Esophagus squamous epithelium (tissue), 5 donors: Measurements from ENCODE around the gene NCK1. TPM values are rescaled to one million over a fixed set of nuclear protein-coding genes. Genes with fewer than 3 reads are reported as not detected.

ENCODE experiments used
- DNase-seq: peaks from one replicate; lab custom pipeline; 2025; lab: John Stamatoyannopoulos, UW
- H3K27ac ChIP-seq, 4 donors: fragments of 200-600 bp; sonication (generic); one replicate each; pipeline ENCODE4 v1.5.1; 2016 to 2019; ENCODE audit warnings: mild to moderate bottlenecking in 1 of 4
- H3K27me3 ChIP-seq, 4 donors: fragments of 200-600 bp; sonication (generic); 1 replicate in 3 of 4; 2 replicates in 1 of 4; pipeline versions ENCODE4 v1.5.1 to v1.6.0; 2017 to 2021; ENCODE audit warnings: antibody characterized with exemption in 1 of 4
- H3K36me3 ChIP-seq, 3 donors: fragments of 200-600 bp; sonication (generic); one replicate each; pipeline ENCODE4 v1.5.1; 2016 to 2019
- H3K4me1 ChIP-seq, 3 donors: fragments of 200-600 bp; sonication (generic); one replicate each; pipeline ENCODE4 v1.5.1; 2017 to 2019
- H3K4me3 ChIP-seq, 4 donors: fragments of 200-600 bp; sonication (generic); 1 replicate in 3 of 4; 2 replicates in 1 of 4; pipeline ENCODE4 v1.5.1; 2016 to 2019; ENCODE audit warnings: mild to moderate bottlenecking in 2 of 4, moderate library complexity in 1 of 4
- H3K9me3 ChIP-seq, 3 donors: fragments of 200-600 bp; sonication (generic); one replicate each; pipeline ENCODE4 v1.5.1; 2016 to 2019
- CTCF ChIP-seq, 6 experiments: fragments of 450-650 bp in 4 of 6; fragments of 200-600 bp in 2 of 6; sonication (generic) in 2 of 6; IDR thresholded peaks; one replicate each; pipeline ENCODE4 v1.5.1; 2016 to 2019; ENCODE audit warnings: antibody characterized with exemption in 6 of 6, mild to moderate bottlenecking in 4 of 6, moderate library complexity in 4 of 6
- POLR2A ChIP-seq, 4 donors: fragments of 450-650 bp; IDR thresholded peaks; one replicate each; pipeline ENCODE4 v1.6.1; 2017; ENCODE audit warnings: antibody characterized with exemption in 4 of 4, mild to moderate bottlenecking in 4 of 4, moderate library complexity in 3 of 4
- WGBS, 2 donors: methylation state at CpG; one replicate each; pipeline ENCODE4 v1.1.5; 2018; 5-methylcytosine and 5-hydroxymethylcytosine counted together
- intact Hi-C: fragments of 100-400 bp; cut with DNase I; formaldehyde crosslinking; loops from one replicate; pipeline ENCODE4 v1.15.0; 2022
- total RNA-seq, 4 donors: library from RNA; depleted of rRNA; stranded (reverse); fragments of >200 nt; gene quantifications; one replicate each; pipeline ENCODE4 v1.1.0, GENCODE V29; 2016
- donor health status: DM: yes; HTN: yes; CAD: no.

Gene NCK1
- total RNA-seq, 4 donors from 2014 or later = 35.6 to 66.1 (median 57.3) TPM

DNA sequence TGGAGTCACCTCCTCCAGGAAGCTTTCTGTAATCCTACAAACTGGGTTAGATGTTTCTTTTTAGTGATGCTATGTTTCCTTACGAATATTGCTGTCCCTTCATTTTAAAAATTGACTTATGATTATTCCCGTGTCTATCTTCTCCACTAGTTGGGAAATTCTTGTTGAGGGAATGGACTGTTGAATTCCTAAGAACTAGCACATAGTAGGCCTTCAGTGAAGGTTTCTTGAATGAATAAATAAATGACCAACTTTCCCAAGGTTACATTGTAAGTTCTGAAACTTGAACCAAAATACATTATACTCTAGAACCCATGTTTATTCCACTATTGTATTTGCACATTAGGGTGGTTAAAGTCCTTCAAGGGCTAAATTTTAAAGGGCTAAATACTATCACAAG is 95.0 kb downstream of the NCK1 start:
- intact Hi-C loops = no loop called here
- H3K27ac ChIP-seq = peak overlapping the region in 3 of 4 donors; percentile 85 to 96 (median 90)
- DNase-seq = no peak
- H3K4me1 ChIP-seq = peaks cover 6 to 88% (median 22%) of the 10 kb centered on the region in 3 donors
- no peak for TF ChIP-seq POLR2A (IDR thresholded peaks at IDR 0.05)
- TF ChIP-seq CTCF (IDR thresholded peaks at IDR 0.05) = no peak
- no peaks in the 10 kb centered on the region for H3K36me3 ChIP-seq
- WGBS, 2 donors = 98 to 100% methylated on average over 2 of the region's 2 CpGs
- no peaks in the 10 kb centered on the region for H3K9me3 ChIP-seq
- H3K27me3 ChIP-seq = no peaks in the 10 kb centered on the region
- no peak overlapping the region for H3K4me3 ChIP-seq

DNA sequence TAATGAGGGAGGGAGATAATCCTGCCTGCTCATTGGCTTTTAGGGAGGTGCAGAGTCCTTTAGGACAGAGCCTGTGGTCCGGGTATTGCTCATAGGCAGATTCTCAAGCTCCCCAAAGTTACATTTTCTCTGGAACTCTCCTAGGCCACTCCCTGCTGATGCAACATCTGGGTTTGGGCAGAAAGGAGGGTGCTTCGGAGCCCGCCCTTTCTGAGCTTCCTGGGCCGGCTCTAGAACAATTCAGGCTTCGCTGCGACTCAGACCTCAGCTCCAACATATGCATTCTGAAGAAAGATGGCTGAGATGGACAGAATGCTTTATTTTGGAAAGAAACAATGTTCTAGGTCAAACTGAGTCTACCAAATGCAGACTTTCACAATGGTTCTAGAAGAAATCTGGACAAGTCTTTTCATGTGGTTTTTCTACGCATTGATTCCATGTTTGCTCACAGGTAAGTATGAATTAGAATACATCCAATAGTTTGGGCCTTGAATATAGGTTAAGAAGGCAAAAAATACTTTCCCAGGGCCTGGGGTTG is 95.8 kb downstream of the NCK1 start, which contains the start of gene IL20RB:
Gene IL20RB (plus strand): TSS at position 233 of the 538 bp plus-strand sequence. CDS start 131 bp downstream, at position 364.
- no peak for DNase-seq
- Histone ChIP-seq H3K9me3 (no peaks in the 10 kb centered on the region), H3K27me3 (no peaks in the 10 kb centered on the region), H3K4me1 (peaks cover 6 to 88% (median 25%) of the 10 kb centered on the region in 3 donors), H3K36me3 (no peaks in the 10 kb centered on the region), H3K27ac (peak within 1 kb of the TSS; percentile 80 to 96 (median 88)), H3K4me3 (peak within 1 kb of the TSS; percentile 27 to 55 (median 52))
- intact Hi-C loops = no loop called here
- WGBS, 2 donors = 29 to 49% methylated on average over 7 of the region's 7 CpGs
- TF ChIP-seq CTCF (IDR thresholded peaks at IDR 0.05) = no peak
- TF ChIP-seq POLR2A (IDR thresholded peaks at IDR 0.05) = peak in 2 of 4 donors; percentile 16 to 57

DNA sequence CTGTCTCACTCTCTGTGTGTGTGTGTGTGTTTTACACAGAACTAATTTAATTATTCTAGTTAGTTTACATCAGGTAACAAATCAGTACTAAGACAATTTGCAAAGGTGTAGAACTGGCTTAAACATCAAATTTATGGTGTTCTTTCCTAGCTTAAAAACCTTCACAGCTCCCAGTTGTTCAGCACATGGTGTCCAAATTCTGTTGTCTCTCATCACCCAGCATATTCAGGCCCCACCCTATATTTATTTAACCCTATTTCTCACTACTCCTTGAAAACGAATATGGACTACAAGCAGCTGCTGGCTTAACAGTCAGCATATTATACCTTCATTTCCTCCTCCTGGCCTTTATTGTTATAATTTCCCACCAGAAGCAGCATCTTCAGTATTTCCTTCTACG is 96.9 kb downstream of the NCK1 start:
- 19 to 39% methylated on average over 2 of the region's 2 CpGs for WGBS, 2 donors

GRCh38 chr3:136959599-136959998 is 97.6 kb downstream of the NCK1 start:
- intact Hi-C loops = no loop called here
- H3K9me3 ChIP-seq = no peaks in the 10 kb centered on the region
- no peaks in the 10 kb centered on the region for H3K36me3 ChIP-seq
- 44 to 62% methylated on average over 6 of the region's 6 CpGs for WGBS, 2 donors
- H3K4me1 ChIP-seq = peaks cover 3 to 78% (median 21%) of the 10 kb centered on the region in 3 donors
- H3K27me3 ChIP-seq = no peaks in the 10 kb centered on the region
- TF ChIP-seq POLR2A (IDR thresholded peaks at IDR 0.05) (no peak), CTCF (IDR thresholded peaks at IDR 0.05) (no peak)
- peak overlapping the region; percentile 80 to 96 (median 88) for H3K27ac ChIP-seq
- peak overlapping the region; percentile 27 to 55 (median 52) for H3K4me3 ChIP-seq
- DNase-seq = no peak

More for the DNA sequence above, 96.9 kb downstream of the NCK1 start:
- Histone ChIP-seq H3K27ac (peak overlapping the region; percentile 80 to 96 (median 88)), H3K4me1 (peaks cover 6 to 85% (median 25%) of the 10 kb centered on the region in 3 donors), H3K36me3 (no peaks in the 10 kb centered on the region), H3K27me3 (no peaks in the 10 kb centered on the region), H3K4me3 (peak overlapping the region; percentile 27 to 55 (median 52)), H3K9me3 (no peaks in the 10 kb centered on the region)
- TF ChIP-seq POLR2A (IDR thresholded peaks at IDR 0.05) = no peak
- no peak for TF ChIP-seq CTCF (IDR thresholded peaks at IDR 0.05)
- DNase-seq = no peak
- intact Hi-C loops = no loop called here
